NB4 (cell line): ENCODE measurements around the gene DENND11.

Experiments
- DNase-seq: peaks from one replicate; pipeline ENCODE4 v3.0.0; 2010; ENCODE audit warnings: low read depth
- H3K4me3 ChIP-seq: one replicate; pipeline ENCODE4 v1.5.1; 2011; ENCODE audit warnings: mild to moderate bottlenecking, low read depth, low read length, moderate library complexity
- MYC ChIP-seq: IDR thresholded peaks from 2 replicates; pipeline ENCODE4 v1.6.1; 2011; ENCODE audit warnings: low read depth, low read length
- POLR2A ChIP-seq: IDR thresholded peaks from 2 replicates; pipeline ENCODE4 v1.6.1; 2011; ENCODE audit warnings: mild to moderate bottlenecking; ENCODE audit not compliant: insufficient read length; ENCODE audit errors: extremely low read depth
- TF ChIP-seq, protein P1 (sequence below): IDR thresholded peaks from one replicate; pipeline ENCODE4 v1.5.1; 2012; ENCODE audit warnings: low read depth, low read length
- TF ChIP-seq, protein P2 (sequence below): IDR thresholded peaks from 2 replicates; pipeline ENCODE4 v1.6.1; 2011; ENCODE audit warnings: low read depth, low read length

DENND11 gene, protein sequence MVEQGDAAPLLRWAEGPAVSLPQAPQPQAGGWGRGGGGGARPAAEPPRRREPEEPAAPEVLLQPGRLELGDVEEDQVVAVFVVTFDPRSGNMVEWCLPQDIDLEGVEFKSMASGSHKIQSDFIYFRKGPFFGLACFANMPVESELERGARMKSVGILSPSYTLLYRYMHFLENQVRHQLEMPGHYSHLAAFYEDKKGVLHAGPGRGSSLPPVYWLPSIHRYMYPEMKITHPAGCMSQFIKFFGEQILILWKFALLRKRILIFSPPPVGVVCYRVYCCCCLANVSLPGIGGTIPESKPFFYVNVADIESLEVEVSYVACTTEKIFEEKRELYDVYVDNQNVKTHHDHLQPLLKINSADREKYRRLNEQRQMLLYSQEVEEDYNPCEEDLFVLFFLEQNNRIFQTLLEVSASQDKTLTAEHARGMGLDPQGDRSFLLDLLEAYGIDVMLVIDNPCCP

DNA sequence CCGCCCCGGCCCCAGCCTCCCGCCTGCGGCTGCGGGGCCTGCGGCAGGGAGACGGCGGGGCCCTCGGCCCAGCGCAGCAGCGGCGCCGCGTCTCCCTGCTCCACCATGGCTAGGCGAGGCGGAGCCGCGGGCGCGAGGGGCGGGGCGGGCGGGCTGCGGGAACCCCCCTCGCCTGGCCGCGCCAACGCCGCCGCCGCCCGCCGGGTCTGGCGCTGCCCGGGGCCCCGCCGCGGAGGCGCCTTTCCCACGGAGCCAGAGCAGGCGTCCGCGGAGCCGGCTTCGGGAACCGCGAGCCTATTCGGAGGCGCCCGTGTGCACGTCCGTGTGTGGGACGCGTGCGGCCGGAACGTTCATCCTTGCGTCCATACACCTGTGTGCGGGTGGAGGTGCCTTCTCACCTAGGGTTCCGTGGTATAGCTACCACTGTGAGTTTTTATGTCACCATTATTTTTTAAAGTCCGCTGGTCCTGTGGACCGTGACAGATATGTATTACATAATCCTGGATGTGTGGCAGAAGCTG, at the start of gene DENND11:
TSS of gene DENND11 (minus strand) at position 120 of the 521 bp plus-strand sequence. CDS start at position 107, 13 bp downstream.
- H3K4me3 ChIP-seq = peak within 1 kb of the TSS; percentile 64
- TF ChIP-seq, protein P1, sequence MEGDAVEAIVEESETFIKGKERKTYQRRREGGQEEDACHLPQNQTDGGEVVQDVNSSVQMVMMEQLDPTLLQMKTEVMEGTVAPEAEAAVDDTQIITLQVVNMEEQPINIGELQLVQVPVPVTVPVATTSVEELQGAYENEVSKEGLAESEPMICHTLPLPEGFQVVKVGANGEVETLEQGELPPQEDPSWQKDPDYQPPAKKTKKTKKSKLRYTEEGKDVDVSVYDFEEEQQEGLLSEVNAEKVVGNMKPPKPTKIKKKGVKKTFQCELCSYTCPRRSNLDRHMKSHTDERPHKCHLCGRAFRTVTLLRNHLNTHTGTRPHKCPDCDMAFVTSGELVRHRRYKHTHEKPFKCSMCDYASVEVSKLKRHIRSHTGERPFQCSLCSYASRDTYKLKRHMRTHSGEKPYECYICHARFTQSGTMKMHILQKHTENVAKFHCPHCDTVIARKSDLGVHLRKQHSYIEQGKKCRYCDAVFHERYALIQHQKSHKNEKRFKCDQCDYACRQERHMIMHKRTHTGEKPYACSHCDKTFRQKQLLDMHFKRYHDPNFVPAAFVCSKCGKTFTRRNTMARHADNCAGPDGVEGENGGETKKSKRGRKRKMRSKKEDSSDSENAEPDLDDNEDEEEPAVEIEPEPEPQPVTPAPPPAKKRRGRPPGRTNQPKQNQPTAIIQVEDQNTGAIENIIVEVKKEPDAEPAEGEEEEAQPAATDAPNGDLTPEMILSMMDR = no peak
- TF ChIP-seq POLR2A (no peak), MYC (no peak)
- peak; percentile 69 for DNase-seq

GRCh38 chr7:141748396-141748795, 46.4 kb upstream of the DENND11 start:
- no peak for DNase-seq
- H3K4me3 ChIP-seq = no peak overlapping the region
- TF ChIP-seq, protein P2, sequence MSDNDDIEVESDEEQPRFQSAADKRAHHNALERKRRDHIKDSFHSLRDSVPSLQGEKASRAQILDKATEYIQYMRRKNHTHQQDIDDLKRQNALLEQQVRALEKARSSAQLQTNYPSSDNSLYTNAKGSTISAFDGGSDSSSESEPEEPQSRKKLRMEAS = no peak
- TF ChIP-seq, protein P1 = no peak
- no peak for TF ChIP-seq MYC
- TF ChIP-seq POLR2A = no peak

- no peak for DNase-seq
- no peak overlapping the region for H3K4me3 ChIP-seq
- TF ChIP-seq, protein P1 = no peak
- no peak for TF ChIP-seq POLR2A
- TF ChIP-seq, protein P2 = no peak
- TF ChIP-seq MYC = no peak
These were observed 42.2 kb upstream of the DENND11 start for GRCh38 chr7:141744131-141744530.

DNA sequence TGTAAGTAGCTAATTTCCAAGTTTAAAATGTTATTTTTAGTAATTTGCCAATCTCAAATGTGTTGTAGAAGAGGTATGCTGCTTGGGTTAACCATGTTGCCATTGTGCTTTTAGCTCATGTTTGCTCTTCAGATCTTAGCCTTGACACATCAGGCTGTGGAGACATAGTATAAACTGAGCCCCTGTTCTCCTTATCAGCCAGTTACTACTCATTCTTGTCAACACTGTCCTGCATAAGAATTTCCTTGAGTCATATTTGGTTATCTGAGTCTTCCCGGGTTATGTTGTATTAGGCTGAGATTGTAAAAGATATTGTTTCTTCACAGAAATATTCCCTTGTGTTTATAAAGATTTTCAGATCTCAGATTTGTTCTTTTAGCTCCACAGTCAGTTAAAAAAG, 40.3 kb upstream of the DENND11 start:
- no peak for DNase-seq
- TF ChIP-seq POLR2A (no peak), MYC (no peak)
- TF ChIP-seq, protein P2 = no peak
- TF ChIP-seq, protein P1 = no peak
- no peak overlapping the region for H3K4me3 ChIP-seq

DNA sequence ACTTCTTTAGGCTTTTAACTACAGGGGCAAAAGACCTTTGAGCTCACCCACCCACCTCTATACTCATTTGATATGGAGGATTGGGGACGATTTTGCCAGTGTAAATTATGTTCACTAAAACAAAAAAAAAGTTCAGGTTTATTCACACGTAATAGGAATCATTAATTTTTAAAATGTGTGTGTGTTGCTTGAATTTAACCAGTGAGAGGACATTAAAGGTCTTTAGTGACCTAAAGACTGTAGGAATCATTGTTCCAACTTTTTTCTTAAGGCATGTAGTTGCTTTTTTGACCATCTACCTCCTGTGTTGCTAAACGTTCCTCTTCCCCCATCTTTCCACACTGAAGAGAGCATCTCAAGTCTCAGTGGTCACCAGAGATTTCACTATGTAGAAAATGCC, 37.3 kb upstream of the DENND11 start:
- H3K4me3 ChIP-seq = peak overlapping the region; percentile 97
- TF ChIP-seq MYC = no peak
- TF ChIP-seq POLR2A = no peak
- TF ChIP-seq, protein P1 = no peak
- TF ChIP-seq, protein P2 = no peak
- DNase-seq = no peak
